Measurements from ENCODE around the gene PTMA. TPM values are rescaled to one million over a fixed set of nuclear protein-coding genes. Genes with fewer than 3 reads are reported as not detected.

Gene PTMA
- polyA plus RNA-seq, 1 donor from 2014 or later = 2,091 TPM

GRCh38 chr2:231685349-231686191 is 22.8 kb upstream of the PTMA start:
- Histone ChIP-seq H3K27me3 (ENCODE audit: insufficient read depth, low read depth, low read length) (peaks cover 2% of the 10 kb centered on the region), H3K27ac (ENCODE audit: low read length) (no peak overlapping the region), H3K79me2 (replicated peaks; ENCODE audit: insufficient read depth, low read length) (no peaks in the 10 kb centered on the region), H3K9me3 (ENCODE audit: low read length) (no peaks in the 10 kb centered on the region), H3K36me3 (ENCODE audit: insufficient read depth, low read length) (no peaks in the 10 kb centered on the region), H3K9ac (ENCODE audit: low read length) (no peak overlapping the region), H4K20me1 (ENCODE audit: insufficient read depth) (no peaks in the 10 kb centered on the region), H3K4me3 (ENCODE audit: low read length) (no peak overlapping the region), H3K4me2 (ENCODE audit: low read length) (no peak overlapping the region), H3F3A (ENCODE audit: insufficient read depth, low read length, poor library complexity, severe bottlenecking) (no peaks in the 10 kb centered on the region), H3K9me2 (ENCODE audit: insufficient read depth, low read length) (no peaks in the 10 kb centered on the region), H2AFZ (ENCODE audit: low read depth, low read length) (no peak overlapping the region)
- TF ChIP-seq RAD21 (conservative IDR thresholded peaks at IDR 0.05) = no peak
- no peak for TF ChIP-seq TAF1 (IDR thresholded peaks at IDR 0.05; ENCODE audit: low read depth)
- no peak for TF ChIP-seq EP300 (conservative IDR thresholded peaks at IDR 0.05; ENCODE audit: poor library complexity, severe bottlenecking)
- TF ChIP-seq MXI1 (conservative IDR thresholded peaks at IDR 0.05; ENCODE audit: poor library complexity, severe bottlenecking) = no peak
- no peak for TF ChIP-seq EZH2 (IDR thresholded peaks at IDR 0.05; ENCODE audit: borderline replicate concordance, insufficient read depth, low read length, poor library complexity, severe bottlenecking)
- TF ChIP-seq CTCF (IDR thresholded peaks at IDR 0.05; ENCODE audit: poor library complexity, severe bottlenecking) = no peak
- TF ChIP-seq POLR2AphosphoS5 (IDR thresholded peaks at IDR 0.05) = no peak
- no peak for TF ChIP-seq REST (IDR thresholded peaks at IDR 0.05; ENCODE audit: borderline replicate concordance)
- no peak for TF ChIP-seq SMC3 (conservative IDR thresholded peaks at IDR 0.05; ENCODE audit: poor library complexity)

- H4K20me1 ChIP-seq (ENCODE audit: insufficient read depth) = no peaks in the 10 kb centered on the region
- no peak overlapping the region for H3K4me2 ChIP-seq (ENCODE audit: low read length)
- no peaks in the 10 kb centered on the region for H3K27me3 ChIP-seq (ENCODE audit: insufficient read depth, low read depth, low read length)
- no peak overlapping the region for H3K4me3 ChIP-seq (ENCODE audit: low read length)
- no peak overlapping the region for H3K27ac ChIP-seq (ENCODE audit: low read length)
- H3K36me3 ChIP-seq (ENCODE audit: insufficient read depth, low read length) = no peaks in the 10 kb centered on the region
- no peaks in the 10 kb centered on the region for H3K9me3 ChIP-seq (ENCODE audit: low read length)
- no peak overlapping the region for H2AFZ ChIP-seq (ENCODE audit: low read depth, low read length)
- TF ChIP-seq POLR2AphosphoS5 (IDR thresholded peaks at IDR 0.05) (no peak), EP300 (conservative IDR thresholded peaks at IDR 0.05; ENCODE audit: poor library complexity, severe bottlenecking) (no peak), CTCF (IDR thresholded peaks at IDR 0.05; ENCODE audit: poor library complexity, severe bottlenecking) (no peak), REST (IDR thresholded peaks at IDR 0.05; ENCODE audit: borderline replicate concordance) (no peak), SMC3 (conservative IDR thresholded peaks at IDR 0.05; ENCODE audit: poor library complexity) (no peak), TAF1 (IDR thresholded peaks at IDR 0.05; ENCODE audit: low read depth) (no peak), EZH2 (IDR thresholded peaks at IDR 0.05; ENCODE audit: borderline replicate concordance, insufficient read depth, low read length, poor library complexity, severe bottlenecking) (no peak), RAD21 (conservative IDR thresholded peaks at IDR 0.05) (no peak), MXI1 (conservative IDR thresholded peaks at IDR 0.05; ENCODE audit: poor library complexity, severe bottlenecking) (no peak)
- H3K9me2 ChIP-seq (ENCODE audit: insufficient read depth, low read length) = no peaks in the 10 kb centered on the region
- no peak overlapping the region for H3K9ac ChIP-seq (ENCODE audit: low read length)
- H3F3A ChIP-seq (ENCODE audit: insufficient read depth, low read length, poor library complexity, severe bottlenecking) = no peaks in the 10 kb centered on the region
- no peaks in the 10 kb centered on the region for H3K79me2 ChIP-seq (replicated peaks; ENCODE audit: insufficient read depth, low read length)
These were observed 21.9 kb upstream of the PTMA start for GRCh38 chr2:231686192-231687100.

Data from neural cell (in vitro differentiated cells).